MM.1S (cell line): ENCODE measurements around the gene KLHDC7B.

Experiments
- DNase-seq: peaks from one replicate; pipeline ENCODE4 v3.0.0-alpha.2; 2015
- H2AFZ ChIP-seq: fragments of 300-600 bp; sonication (generic); 2 replicates; pipeline ENCODE4 v1.6.0; 2016; ENCODE audit warnings: antibody characterized with exemption, low read length
- H3F3A ChIP-seq: fragments of 300-600 bp; sonication (generic); 2 replicates; pipeline ENCODE4 v1.6.1; 2016; ENCODE audit warnings: mild to moderate bottlenecking, antibody characterized with exemption, low read length, moderate library complexity, mixed read lengths; ENCODE audit not compliant: insufficient read depth
- H3K27ac ChIP-seq: fragments of 300-600 bp; sonication (generic); 2 replicates; pipeline ENCODE4 v1.5.1; 2016; ENCODE audit warnings: mild to moderate bottlenecking, low read length
- H3K27me3 ChIP-seq: fragments of 300-600 bp; sonication (generic); replicated peaks from 2 replicates; pipeline ENCODE4 v1.6.0; 2016; ENCODE audit warnings: low read length; ENCODE audit not compliant: insufficient read depth
- H3K36me3 ChIP-seq: fragments of 300-600 bp; sonication (generic); replicated peaks from 2 replicates; pipeline ENCODE4 v1.6.1; 2016; ENCODE audit warnings: mild to moderate bottlenecking, low read length, mixed read lengths; ENCODE audit not compliant: insufficient read depth
- H3K4me1 ChIP-seq: fragments of 300-600 bp; sonication (generic); 2 replicates; pipeline ENCODE4 v1.6.1; 2016; ENCODE audit warnings: low read length, mixed read lengths
- H3K4me2 ChIP-seq: fragments of 300-600 bp; sonication (generic); 2 replicates; pipeline ENCODE4 v1.6.0; 2016; ENCODE audit warnings: low read depth, low read length
- H3K4me3 ChIP-seq: fragments of 300-600 bp; sonication (generic); 2 replicates; pipeline ENCODE4 v1.5.1; 2016; ENCODE audit warnings: low read length, mixed read lengths
- H3K79me2 ChIP-seq: fragments of 300-600 bp; sonication (generic); 2 replicates; pipeline ENCODE4 v1.6.1; 2016; ENCODE audit warnings: mixed run types, low read length, mixed read lengths
- H3K9ac ChIP-seq: fragments of 300-600 bp; sonication (generic); 2 replicates; pipeline ENCODE4 v1.6.1; 2016; ENCODE audit warnings: low read length, mixed read lengths
- H3K9me2 ChIP-seq: fragments of 300-600 bp; sonication (generic); replicated peaks from 2 replicates; pipeline ENCODE4 v1.6.1; 2016; ENCODE audit warnings: mild to moderate bottlenecking, low read length, mixed read lengths; ENCODE audit not compliant: insufficient read depth
- H3K9me3 ChIP-seq: fragments of 300-600 bp; sonication (generic); replicated peaks from 2 replicates; pipeline ENCODE4 v1.6.1; 2016; ENCODE audit warnings: mild to moderate bottlenecking, low read length, mixed read lengths; ENCODE audit not compliant: insufficient read depth
- H4K20me1 ChIP-seq: fragments of 300-600 bp; sonication (generic); 2 replicates; pipeline ENCODE4 v1.6.1; 2016; ENCODE audit warnings: mild to moderate bottlenecking, low read length, moderate library complexity, mixed read lengths; ENCODE audit not compliant: insufficient read depth
- EZH2 ChIP-seq: fragments of 300-600 bp; sonication (generic); optimal IDR thresholded peaks from 2 replicates; pipeline ENCODE3; 2017; ENCODE audit warnings: low read depth, mild to moderate bottlenecking, antibody characterized with exemption, low read length, mixed read lengths
- EZH2phosphoT487 ChIP-seq: fragments of 300-600 bp; sonication (generic); IDR thresholded peaks from 2 replicates; pipeline ENCODE4 v1.6.1; 2018; ENCODE audit warnings: antibody characterized with exemption, low read length
- TF ChIP-seq, protein P1 (sequence below): fragments of 300-600 bp; sonication (generic); IDR thresholded peaks from 2 replicates; pipeline ENCODE4 v1.5.1; 2016; ENCODE audit warnings: antibody characterized with exemption, low read length, mixed read lengths

The KLHDC7B gene

DNA sequence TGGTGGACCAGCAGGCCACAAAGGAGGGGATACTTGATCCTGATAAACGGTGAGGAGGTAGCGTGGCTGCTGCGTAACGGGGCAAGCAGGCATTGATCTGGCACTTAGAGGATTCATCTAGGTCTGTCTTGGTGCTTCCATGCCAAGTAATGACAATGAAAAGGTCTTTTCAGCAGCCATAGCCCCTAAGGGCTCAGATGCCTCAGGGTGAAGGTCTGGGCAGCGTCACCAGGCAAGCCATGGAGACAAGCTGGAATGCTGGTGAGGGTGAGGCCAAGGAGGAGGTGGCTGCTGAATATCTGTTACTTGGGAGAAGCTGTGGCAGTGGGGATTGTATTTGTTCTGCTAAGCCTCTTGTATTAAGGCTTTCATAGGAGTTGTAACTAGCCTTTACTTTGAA is 41.7 kb downstream of the KLHDC7B start:
- H3F3A ChIP-seq, result no peaks in the 10 kb centered on the region
- no peak overlapping the region for H3K4me3 ChIP-seq
- no peak overlapping the region for H3K27ac ChIP-seq
- H3K27me3 ChIP-seq, result peaks cover 26% of the 10 kb centered on the region
- TF ChIP-seq EZH2phosphoT487, result no peak
- TF ChIP-seq, protein P1, sequence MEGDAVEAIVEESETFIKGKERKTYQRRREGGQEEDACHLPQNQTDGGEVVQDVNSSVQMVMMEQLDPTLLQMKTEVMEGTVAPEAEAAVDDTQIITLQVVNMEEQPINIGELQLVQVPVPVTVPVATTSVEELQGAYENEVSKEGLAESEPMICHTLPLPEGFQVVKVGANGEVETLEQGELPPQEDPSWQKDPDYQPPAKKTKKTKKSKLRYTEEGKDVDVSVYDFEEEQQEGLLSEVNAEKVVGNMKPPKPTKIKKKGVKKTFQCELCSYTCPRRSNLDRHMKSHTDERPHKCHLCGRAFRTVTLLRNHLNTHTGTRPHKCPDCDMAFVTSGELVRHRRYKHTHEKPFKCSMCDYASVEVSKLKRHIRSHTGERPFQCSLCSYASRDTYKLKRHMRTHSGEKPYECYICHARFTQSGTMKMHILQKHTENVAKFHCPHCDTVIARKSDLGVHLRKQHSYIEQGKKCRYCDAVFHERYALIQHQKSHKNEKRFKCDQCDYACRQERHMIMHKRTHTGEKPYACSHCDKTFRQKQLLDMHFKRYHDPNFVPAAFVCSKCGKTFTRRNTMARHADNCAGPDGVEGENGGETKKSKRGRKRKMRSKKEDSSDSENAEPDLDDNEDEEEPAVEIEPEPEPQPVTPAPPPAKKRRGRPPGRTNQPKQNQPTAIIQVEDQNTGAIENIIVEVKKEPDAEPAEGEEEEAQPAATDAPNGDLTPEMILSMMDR, result no peak
- no peak for TF ChIP-seq EZH2
- no peaks in the 10 kb centered on the region for H3K9me3 ChIP-seq
- no peak for DNase-seq
- no peak overlapping the region for H3K9ac ChIP-seq
- no peaks in the 10 kb centered on the region for H3K36me3 ChIP-seq
- no peak overlapping the region for H3K4me2 ChIP-seq
- no peak overlapping the region for H2AFZ ChIP-seq
- H3K4me1 ChIP-seq, result peaks cover 4% of the 10 kb centered on the region; the same call in 1 of the 2 replicates
- H3K79me2 ChIP-seq, result peaks cover 8% of the 10 kb centered on the region; the same call in 1 of the 2 replicates
- H4K20me1 ChIP-seq, result no peaks in the 10 kb centered on the region
- no peaks in the 10 kb centered on the region for H3K9me2 ChIP-seq

DNA sequence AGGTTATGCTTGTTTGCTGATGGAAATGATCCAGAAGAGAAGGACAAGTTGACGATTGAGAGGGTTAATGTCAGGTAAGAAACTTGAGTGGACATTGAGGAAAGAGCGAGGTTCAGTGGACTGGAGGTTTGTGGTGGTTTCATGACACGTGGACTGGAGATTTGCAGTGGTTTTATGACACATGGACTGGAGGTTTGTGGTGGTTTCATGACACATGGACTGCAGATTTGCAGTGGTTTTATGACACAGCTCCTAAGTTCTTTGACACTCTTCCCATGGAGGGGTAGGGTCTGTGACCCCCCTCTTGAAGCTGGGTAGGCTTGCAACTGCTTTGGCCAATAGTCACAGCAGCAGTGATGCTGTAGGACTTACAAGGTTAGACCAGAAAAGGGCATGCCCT is 49.5 kb downstream of the KLHDC7B start:
- Histone ChIP-seq H3K9me2 (no peaks in the 10 kb centered on the region), H3K4me1 (no peaks in the 10 kb centered on the region), H3K27me3 (peaks cover 59% of the 10 kb centered on the region), H3K79me2 (no peaks in the 10 kb centered on the region), H2AFZ (no peak overlapping the region), H3K9ac (no peak overlapping the region), H3K4me2 (no peak overlapping the region), H3F3A (no peaks in the 10 kb centered on the region), H3K4me3 (no peak overlapping the region), H3K27ac (no peak overlapping the region), H3K36me3 (no peaks in the 10 kb centered on the region), H3K9me3 (no peaks in the 10 kb centered on the region), H4K20me1 (no peaks in the 10 kb centered on the region)
- no peak for DNase-seq
- TF ChIP-seq, protein P1, result no peak
- TF ChIP-seq EZH2phosphoT487, result no peak
- TF ChIP-seq EZH2, result no peak

- Histone ChIP-seq H4K20me1 (no peaks in the 10 kb centered on the region), H3K9me3 (no peaks in the 10 kb centered on the region), H3K4me3 (no peak overlapping the region), H2AFZ (no peak overlapping the region), H3K27me3 (peaks cover 60% of the 10 kb centered on the region), H3K27ac (no peak overlapping the region), H3K9me2 (no peaks in the 10 kb centered on the region), H3K4me2 (no peak overlapping the region), H3K4me1 (no peaks in the 10 kb centered on the region), H3F3A (no peaks in the 10 kb centered on the region), H3K79me2 (no peaks in the 10 kb centered on the region), H3K36me3 (no peaks in the 10 kb centered on the region), H3K9ac (no peak overlapping the region)
- no peak for DNase-seq
- TF ChIP-seq EZH2 (no peak), EZH2phosphoT487 (no peak)
- TF ChIP-seq, protein P1, result no peak
Measured at GRCh38 chr22:50597097-50597496, 51.4 kb downstream of the KLHDC7B start.
